ENCODE measurements around the gene DNAJB13.

DNAJB13 gene

DNA sequence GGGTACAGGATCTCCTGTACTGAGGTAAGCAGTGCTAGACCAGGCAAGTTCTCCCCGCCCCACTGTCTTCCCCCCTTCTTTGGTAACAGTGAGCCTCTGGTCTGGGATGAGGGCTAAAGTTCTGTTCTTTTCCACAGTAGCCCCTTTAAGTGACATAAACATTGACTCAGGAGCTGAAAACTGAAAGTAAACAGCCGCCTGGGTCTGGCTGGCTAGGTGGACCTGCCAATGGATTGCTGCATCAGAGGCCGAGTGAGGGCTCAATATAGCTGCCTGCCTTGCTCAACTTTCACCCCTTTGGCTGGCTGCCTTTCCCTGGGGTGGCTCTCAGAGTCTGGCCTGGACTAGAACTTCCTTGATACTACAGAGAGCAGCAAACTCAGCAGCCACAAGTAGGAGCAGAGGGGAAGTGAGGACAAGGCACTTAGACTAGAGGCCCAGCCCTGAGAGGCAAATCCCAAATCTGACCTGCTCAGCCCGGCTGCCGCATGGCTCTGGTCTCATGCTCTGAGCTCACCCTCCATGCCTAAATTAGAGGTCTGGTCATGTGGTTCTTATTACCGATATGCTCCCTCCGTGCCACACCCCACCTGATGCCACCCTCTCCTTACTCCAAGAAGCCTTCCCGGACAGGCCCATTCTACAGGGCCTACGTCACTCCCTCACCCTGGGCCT lies 67.6 kb downstream of the DNAJB13 start:
- no peak for DNase-seq

DNA sequence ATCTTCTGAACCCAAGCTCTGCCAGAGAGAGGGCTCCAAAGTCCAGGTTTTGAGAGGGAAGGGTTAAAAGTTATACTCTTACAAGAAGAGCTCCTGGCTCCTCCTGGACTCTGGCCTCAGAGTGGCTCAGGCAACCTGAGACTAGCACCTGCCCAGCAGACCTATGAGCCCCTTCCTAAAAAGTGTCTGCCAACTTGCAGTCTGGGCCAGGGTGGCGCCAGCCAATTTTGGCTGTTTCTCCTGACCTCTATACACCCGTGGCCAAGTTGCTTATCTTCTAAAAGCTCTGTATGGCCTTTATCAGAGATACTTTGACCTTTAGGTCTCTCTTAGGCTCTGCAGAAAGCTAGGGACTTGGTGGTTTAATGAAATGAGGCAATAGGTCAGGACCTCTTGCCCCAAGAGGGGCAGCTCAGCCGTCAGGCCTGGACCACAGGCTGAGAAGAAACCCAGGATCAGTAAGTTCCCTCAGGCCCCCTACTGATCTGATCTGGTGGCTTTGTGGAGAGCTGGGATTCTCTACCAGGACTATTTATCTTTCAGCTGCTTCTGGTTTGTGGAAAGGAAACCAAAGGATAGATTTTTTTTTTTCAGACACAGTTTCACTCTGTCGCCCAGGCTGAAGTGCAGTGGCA lies 68.4 kb downstream of the DNAJB13 start:
- no peak for DNase-seq

DNA sequence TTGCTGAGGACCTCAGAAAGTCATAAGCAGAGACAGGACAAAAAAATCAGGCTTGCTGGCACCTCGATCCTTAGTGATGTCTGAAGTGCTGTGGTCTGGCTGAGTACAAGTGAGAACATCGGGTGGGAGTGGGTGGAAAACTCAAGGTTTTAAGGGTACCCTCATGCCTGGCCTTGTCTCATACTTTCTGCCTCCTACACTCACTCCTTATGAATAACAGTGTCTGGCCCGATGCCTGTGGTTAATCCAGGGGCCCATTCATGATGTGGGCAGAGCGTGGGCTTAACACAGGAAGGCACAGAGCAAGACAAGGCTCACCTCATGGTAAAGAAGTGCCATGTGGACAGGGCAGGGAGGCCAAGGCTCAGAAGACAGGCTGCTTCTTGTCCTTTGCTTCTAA lies 69.0 kb downstream of the DNAJB13 start:
- DNase-seq, result no peak

Data from DMS79 (cell line).